Fibroblast of villous mesenchyme (primary cell): ENCODE results near the gene TMEM181. TPM values are rescaled to one million over a fixed set of nuclear protein-coding genes. Genes with fewer than 3 reads are reported as not detected.
A peak's percentile ranks its signal among the peaks of the same experiment; 100 is the strongest.
"Not testable (repeated sequence)": the region's sequence is repeated elsewhere in the genome, so short reads cannot be mapped to it uniquely, and the experiment has no call there.

Experiments
- DNase-seq: peaks from one replicate; pipeline ENCODE4 v3.0.0-alpha.2; 2010; ENCODE audit warnings: low read depth
- H3K4me3 ChIP-seq: 2 replicates; pipeline ENCODE4 v1.5.1; 2011; ENCODE audit warnings: low read depth, mild to moderate bottlenecking, low read length
- CTCF ChIP-seq: IDR thresholded peaks from 2 replicates; pipeline ENCODE4 v1.5.1; 2012; ENCODE audit warnings: low read depth, mild to moderate bottlenecking, low read length; ENCODE audit not compliant: insufficient read depth
- total RNA-seq: library from RNA; depleted of rRNA; stranded (reverse); fragments of >200 nt; gene quantifications from 2 replicates; pipeline ENCODE4 v1.2.3, GENCODE V29; 2012

The TMEM181 gene
- total RNA-seq, 1 donor: 58.3 TPM

- TF ChIP-seq CTCF: no peak
- DNase-seq: no peak
- no peak overlapping the region for H3K4me3 ChIP-seq
Observed at GRCh38 chr6:158548418-158549161, 11.3 kb upstream of the TMEM181 start.

GRCh38 chr6:158552055-158552795 is 7.7 kb upstream of the TMEM181 start:
- no peak for DNase-seq
- no peak overlapping the region for H3K4me3 ChIP-seq
- TF ChIP-seq CTCF: no peak

- no peak for DNase-seq
- no peak for TF ChIP-seq CTCF
- no peak overlapping the region for H3K4me3 ChIP-seq
Observed at GRCh38 chr6:158552796-158553138, 7.1 kb upstream of the TMEM181 start.

- H3K4me3 ChIP-seq: no peak overlapping the region
- TF ChIP-seq CTCF: no peak
- DNase-seq: peak; percentile 24
Observed at GRCh38 chr6:158554611-158555361, 5.1 kb upstream of the TMEM181 start.

- no peak overlapping the region for H3K4me3 ChIP-seq
- no peak for TF ChIP-seq CTCF
- no peak for DNase-seq
Observed at GRCh38 chr6:158556113-158556512, 3.8 kb upstream of the TMEM181 start.

GRCh38 chr6:158557110-158557509 is 2.8 kb upstream of the TMEM181 start:
- not testable (repeated sequence) for H3K4me3 ChIP-seq, DNase-seq

- H3K4me3 ChIP-seq: no peak overlapping the region
- TF ChIP-seq CTCF: no peak
- no peak for DNase-seq
Observed at GRCh38 chr6:158557927-158558326, 2.0 kb upstream of the TMEM181 start.
